GM12878 (cell line): Measurements from ENCODE around the gene KANK4. TPM values are rescaled to one million over a fixed set of nuclear protein-coding genes. Genes with fewer than 3 reads are reported as not detected.

ENCODE experiments used
- ATAC-seq: fragments of 200-7000 bp; cut with Tn5 transposase; 3 replicates; pipeline ENCODE4 v1.9.1; 2020; ENCODE audit warnings: mild to moderate bottlenecking, moderate library complexity
- BruUV-seq: library from RNA; stranded (reverse); fragments of 400-500 nt; replicated peaks from 2 replicates; lab custom pipeline; 2021; lab: Mats Ljungman, UMichigan
- CTCF ChIA-PET: fragments of 300-600 bp; sonication (Branson Sonifier 250); formaldehyde crosslinking; extraction: SDS; loops from one replicate; lab custom pipeline; 2021; ENCODE audit warnings: inconsistent platforms; lab: Yijun Ruan, JAX
- POLR2A ChIA-PET: fragments of 350-600 bp; formaldehyde crosslinking; extraction: SDS; loops from one replicate; lab custom pipeline; 2021; ENCODE audit warnings: inconsistent platforms; lab: Charles Lee
- RAD21 ChIA-PET: fragments of 300-600 bp; sonication (Branson Sonifier 250); formaldehyde crosslinking; loops from one replicate; lab custom pipeline; 2023; ENCODE audit warnings: antibody characterized with exemption; ENCODE audit not compliant: unreplicated experiment; lab: Charles Lee
- SMC1A ChIA-PET: fragments of 300-600 bp; sonication (Branson Sonifier 250); formaldehyde crosslinking; loops from one replicate; lab custom pipeline; 2023; ENCODE audit not compliant: unreplicated experiment, uncharacterized antibody; lab: Charles Lee
- DNase-seq: peaks from one replicate; pipeline ENCODE4 v3.0.0-alpha.2; 2011; ENCODE audit warnings: low read depth, low spot score
- FAIRE-seq: peaks from 3 replicates; lab custom pipeline; 2011; peaks lifted over from hg19 to GRCh38; lab: Jason Lieb, UNC
- H2AFZ ChIP-seq: 2 replicates; pipeline ENCODE4 v1.6.0; 2011; ENCODE audit warnings: low read depth, low read length, control low read depth; ENCODE audit not compliant: control insufficient read depth
- H3K27ac ChIP-seq: 2 replicates; pipeline ENCODE4 v1.5.1; 2011; ENCODE audit warnings: control low read depth; ENCODE audit not compliant: control insufficient read depth, insufficient read depth
- H3K27me3 ChIP-seq, 2 experiments: replicated peaks in 1 of 2; 2 replicates each; pipeline versions ENCODE4 v1.6.0 to v1.6.1; 2011; ENCODE audit warnings: low read length in 1 of 2; ENCODE audit not compliant: control insufficient read depth in 2 of 2, insufficient read depth in 2 of 2
- H3K36me3 ChIP-seq, 2 experiments: 2 replicates each; pipeline ENCODE4 v1.5.1; 2011; ENCODE audit warnings: low read length in 1 of 2; ENCODE audit not compliant: control insufficient read depth in 2 of 2, insufficient read depth in 2 of 2
- H3K4me1 ChIP-seq: 2 replicates; pipeline ENCODE4 v1.6.1; 2011; ENCODE audit warnings: mild to moderate bottlenecking, low read length, moderate library complexity, mixed read lengths; ENCODE audit not compliant: control insufficient read depth, insufficient read depth
- H3K4me2 ChIP-seq: 2 replicates; pipeline ENCODE4 v1.6.0; 2011; ENCODE audit warnings: control low read depth; ENCODE audit not compliant: control insufficient read depth, insufficient read depth
- H3K4me3 ChIP-seq: fragments of 200-600 bp; sonication (generic); 2 replicates; pipeline ENCODE4 v1.5.1; 2016
- H3K79me2 ChIP-seq: 2 replicates; pipeline ENCODE4 v1.6.0; 2011; ENCODE audit warnings: low read length; ENCODE audit not compliant: control insufficient read depth, insufficient read depth
- H3K9ac ChIP-seq: 2 replicates; pipeline ENCODE4 v1.8.0; 2011; ENCODE audit warnings: low read length, control low read depth, mixed read lengths; ENCODE audit not compliant: control insufficient read depth, insufficient read depth
- H3K9me3 ChIP-seq: replicated peaks from 3 replicates; pipeline ENCODE4 v1.5.1; 2011; ENCODE audit warnings: mild to moderate bottlenecking, low read length; ENCODE audit not compliant: control insufficient read depth, insufficient read depth
- H4K20me1 ChIP-seq: 2 replicates; pipeline ENCODE4 v1.6.0; 2011; ENCODE audit not compliant: control insufficient read depth, insufficient read depth
- BHLHE40 ChIP-seq, 2 experiments: fragments of 450-650 bp in 1 of 2; IDR thresholded peaks; 2 replicates each; pipeline ENCODE4 v1.6.1; 2011 to 2017; ENCODE audit warnings: low read depth in 2 of 2, borderline replicate concordance in 1 of 2, improper control_type of control experiment in 1 of 2, low read length in 1 of 2, mild to moderate bottlenecking in 1 of 2
- EZH2 ChIP-seq: IDR thresholded peaks from 2 replicates; pipeline ENCODE4 v1.6.1; 2012; ENCODE audit warnings: low read depth, mild to moderate bottlenecking, control low read depth, inconsistent platforms, low read length, borderline replicate concordance; ENCODE audit not compliant: control insufficient read depth
- HDAC2 ChIP-seq: fragments of 200-600 bp; sonication (generic); IDR thresholded peaks from 2 replicates; pipeline ENCODE4 v1.6.1; 2017
- NBN ChIP-seq: fragments of 450-650 bp; IDR thresholded peaks from 2 replicates; pipeline ENCODE4 v1.6.1; 2016
- NRF1 ChIP-seq: conservative IDR thresholded peaks from 2 replicates; pipeline ENCODE4 v1.6.1; 2011; ENCODE audit warnings: mild to moderate bottlenecking, low read depth, low read length, improper control_type of control experiment
- POLR2AphosphoS5 ChIP-seq: IDR thresholded peaks from 2 replicates; pipeline ENCODE4 v1.6.1; 2011; ENCODE audit warnings: mild to moderate bottlenecking, low read length, inconsistent platforms
- SP1 ChIP-seq: IDR thresholded peaks from one replicate; pipeline ENCODE4 v1.6.1; 2011; ENCODE audit warnings: low read depth, low read length
- SREBF2 ChIP-seq: IDR thresholded peaks from 2 replicates; pipeline ENCODE4 v1.6.1; 2012; ENCODE audit warnings: mild to moderate bottlenecking, low read length
- WGBS: methylation state at CpG from one replicate; pipeline ENCODE4 v1.1.6; 2016; ENCODE audit warnings: low lambda C conversion rate; ENCODE audit not compliant: insufficient replicate concordance, insufficient coverage; ENCODE audit errors: missing lambda C conversion rate; 5-methylcytosine and 5-hydroxymethylcytosine counted together
- in situ Hi-C: fragments of 300-500 bp; cut with MboI; formaldehyde crosslinking; loops from 9 replicates; pipeline ENCODE4 v1.14.3; 2018; ENCODE audit warnings: mixed read lengths
- intact Hi-C: fragments of 100-400 bp; cut with micrococcal nuclease; formaldehyde crosslinking; loops from one replicate; pipeline ENCODE4 v1.14.2; 2022; ENCODE audit not compliant: unreplicated experiment
- polyA plus RNA-seq, 11 experiments: library from polyadenylated mRNA; depleted of rRNA in 4 of 11; unstranded in 6 of 11; stranded (reverse) in 5 of 11; fragments of >200 nt; fragmentation: Nextera tagmentation in 4 of 11; fragmentation: Illumina TruSeq in 1 of 11; extraction: Ambion mirVana in 4 of 11; extraction: Trizol in 1 of 11; gene quantifications; 1 replicate in 1 of 11; 2 replicates in 10 of 11; pipeline versions ENCODE4 v1.2.1 to v1.2.3, GENCODE V29; 2011 to 2016; ENCODE audit warnings: inconsistent platforms in 2 of 11, missing spikeins in 2 of 11, low read depth in 1 of 11
- total RNA-seq, 4 experiments: library from RNA; depleted of rRNA in 3 of 4; stranded (reverse); fragments of >200 nt in 3 of 4; fragmentation: Illumina TruSeq in 1 of 4; extraction: Trizol in 1 of 4; gene quantifications; 2 replicates each; pipeline versions ENCODE4 v1.2.1 to v1.2.3, GENCODE V29; 2013 to 2021
- TF ChIP-seq, protein P1 (sequence below): fragments of 450-650 bp; formaldehyde crosslinking; IDR thresholded peaks from 2 replicates; pipeline ENCODE4 v1.5.0; 2022; ENCODE audit warnings: mild to moderate bottlenecking, missing genetic modification characterization
- TF ChIP-seq, protein P2 (sequence below): fragments of 450-650 bp; conservative IDR thresholded peaks from 2 replicates; pipeline ENCODE4 v1.6.1; 2017; ENCODE audit warnings: mild to moderate bottlenecking, moderate library complexity

Gene KANK4
- total and polyA plus RNA-seq, 10 of the 15 experiments (the other 5 are each of a cell fraction or from before 2014, with no cell fraction given), result not detected

DNA sequence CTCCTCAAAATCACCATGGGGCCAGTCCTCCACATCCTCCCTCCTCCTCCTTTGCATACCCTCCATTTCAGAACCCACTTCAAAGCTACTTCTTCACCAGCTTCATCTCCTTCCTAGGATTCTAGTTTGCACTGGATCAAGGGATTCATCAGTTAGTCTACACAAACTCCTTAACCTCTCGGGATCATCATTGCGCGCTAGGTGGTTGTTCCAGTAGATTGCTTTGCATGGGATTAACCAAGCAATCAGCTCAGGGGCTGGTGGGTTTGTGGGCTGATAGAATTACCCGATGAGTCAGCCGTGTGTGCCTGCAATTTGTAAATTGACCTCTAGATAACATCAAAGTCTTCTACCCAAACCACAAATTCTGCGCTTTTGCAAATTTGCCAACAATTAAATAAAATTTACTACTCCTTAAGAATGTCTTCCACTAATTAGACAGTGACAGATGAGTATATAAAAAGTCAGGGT lies 7.7 kb downstream of the KANK4 start:
- Histone ChIP-seq H3K79me2 (no peaks in the 10 kb centered on the region), H3K4me1 (no peaks in the 10 kb centered on the region), H3K4me3 (no peak overlapping the region), H4K20me1 (no peaks in the 10 kb centered on the region), H2AFZ (no peak overlapping the region), H3K9ac (no peak overlapping the region), H3K27me3 (peaks cover 0 to 2% of the 10 kb centered on the region in 2 experiments; a peak in 3 of 4 replicates), H3K9me3 (no peaks in the 10 kb centered on the region), H3K4me2 (no peak overlapping the region), H3K36me3 (no peaks in the 10 kb centered on the region), H3K27ac (no peak overlapping the region)
- 12% methylated on average over 6 of the region's 6 CpGs for WGBS
- RAD21 ChIA-PET, result no interaction called here
- SMC1A ChIA-PET, result no interaction called here
- ATAC-seq (no peak), DNase-seq (no peak), FAIRE-seq (no peak)
- in situ Hi-C loops (no loop called here), intact Hi-C loops (no loop called here)
- CTCF ChIA-PET, result interaction anchor here (1.4 kb wide), 1 partner anchor 9 kb away, joined by 5 read pairs; no protein-coding TSS in a partner anchor
- TF ChIP-seq NBN (no peak), HDAC2 (no peak), POLR2AphosphoS5 (no peak), EZH2 (no peak), SREBF2 (no peak), NRF1 (no peak), BHLHE40 (IDR thresholded peaks at IDR 0.05; ENCODE audit: borderline replicate concordance in 1 of 2, low read depth in 2 of 2, low read length in 1 of 2) (no peak), SP1 (no peak)
- TF ChIP-seq, protein P1, sequence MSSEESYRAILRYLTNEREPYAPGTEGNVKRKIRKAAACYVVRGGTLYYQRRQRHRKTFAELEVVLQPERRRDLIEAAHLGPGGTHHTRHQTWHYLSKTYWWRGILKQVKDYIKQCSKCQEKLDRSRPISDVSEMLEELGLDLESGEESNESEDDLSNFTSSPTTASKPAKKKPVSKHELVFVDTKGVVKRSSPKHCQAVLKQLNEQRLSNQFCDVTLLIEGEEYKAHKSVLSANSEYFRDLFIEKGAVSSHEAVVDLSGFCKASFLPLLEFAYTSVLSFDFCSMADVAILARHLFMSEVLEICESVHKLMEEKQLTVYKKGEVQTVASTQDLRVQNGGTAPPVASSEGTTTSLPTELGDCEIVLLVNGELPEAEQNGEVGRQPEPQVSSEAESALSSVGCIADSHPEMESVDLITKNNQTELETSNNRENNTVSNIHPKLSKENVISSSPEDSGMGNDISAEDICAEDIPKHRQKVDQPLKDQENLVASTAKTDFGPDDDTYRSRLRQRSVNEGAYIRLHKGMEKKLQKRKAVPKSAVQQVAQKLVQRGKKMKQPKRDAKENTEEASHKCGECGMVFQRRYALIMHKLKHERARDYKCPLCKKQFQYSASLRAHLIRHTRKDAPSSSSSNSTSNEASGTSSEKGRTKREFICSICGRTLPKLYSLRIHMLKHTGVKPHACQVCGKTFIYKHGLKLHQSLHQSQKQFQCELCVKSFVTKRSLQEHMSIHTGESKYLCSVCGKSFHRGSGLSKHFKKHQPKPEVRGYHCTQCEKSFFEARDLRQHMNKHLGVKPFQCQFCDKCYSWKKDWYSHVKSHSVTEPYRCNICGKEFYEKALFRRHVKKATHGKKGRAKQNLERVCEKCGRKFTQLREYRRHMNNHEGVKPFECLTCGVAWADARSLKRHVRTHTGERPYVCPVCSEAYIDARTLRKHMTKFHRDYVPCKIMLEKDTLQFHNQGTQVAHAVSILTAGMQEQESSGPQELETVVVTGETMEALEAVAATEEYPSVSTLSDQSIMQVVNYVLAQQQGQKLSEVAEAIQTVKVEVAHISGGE, result no peak
- TF ChIP-seq, protein P2, sequence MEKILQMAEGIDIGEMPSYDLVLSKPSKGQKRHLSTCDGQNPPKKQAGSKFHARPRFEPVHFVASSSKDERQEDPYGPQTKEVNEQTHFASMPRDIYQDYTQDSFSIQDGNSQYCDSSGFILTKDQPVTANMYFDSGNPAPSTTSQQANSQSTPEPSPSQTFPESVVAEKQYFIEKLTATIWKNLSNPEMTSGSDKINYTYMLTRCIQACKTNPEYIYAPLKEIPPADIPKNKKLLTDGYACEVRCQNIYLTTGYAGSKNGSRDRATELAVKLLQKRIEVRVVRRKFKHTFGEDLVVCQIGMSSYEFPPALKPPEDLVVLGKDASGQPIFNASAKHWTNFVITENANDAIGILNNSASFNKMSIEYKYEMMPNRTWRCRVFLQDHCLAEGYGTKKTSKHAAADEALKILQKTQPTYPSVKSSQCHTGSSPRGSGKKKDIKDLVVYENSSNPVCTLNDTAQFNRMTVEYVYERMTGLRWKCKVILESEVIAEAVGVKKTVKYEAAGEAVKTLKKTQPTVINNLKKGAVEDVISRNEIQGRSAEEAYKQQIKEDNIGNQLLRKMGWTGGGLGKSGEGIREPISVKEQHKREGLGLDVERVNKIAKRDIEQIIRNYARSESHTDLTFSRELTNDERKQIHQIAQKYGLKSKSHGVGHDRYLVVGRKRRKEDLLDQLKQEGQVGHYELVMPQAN, result no peak
- no TSS peak for BruUV-seq
- POLR2A ChIA-PET, result no interaction called here
